Stimulated activated naive CD4-positive, alpha-beta T cell treated with Interleukin-2 at 50 U/mL for 16 hours (primary cell): ENCODE results near the gene S100B.
"Not testable (repeated sequence)": the region's sequence is repeated elsewhere in the genome, so short reads cannot be mapped to it uniquely, and the experiment has no call there.

ENCODE experiments used
- DNase-seq: peaks from one replicate; lab custom pipeline; 2025; lab: John Stamatoyannopoulos, UW

The S100B gene

DNA sequence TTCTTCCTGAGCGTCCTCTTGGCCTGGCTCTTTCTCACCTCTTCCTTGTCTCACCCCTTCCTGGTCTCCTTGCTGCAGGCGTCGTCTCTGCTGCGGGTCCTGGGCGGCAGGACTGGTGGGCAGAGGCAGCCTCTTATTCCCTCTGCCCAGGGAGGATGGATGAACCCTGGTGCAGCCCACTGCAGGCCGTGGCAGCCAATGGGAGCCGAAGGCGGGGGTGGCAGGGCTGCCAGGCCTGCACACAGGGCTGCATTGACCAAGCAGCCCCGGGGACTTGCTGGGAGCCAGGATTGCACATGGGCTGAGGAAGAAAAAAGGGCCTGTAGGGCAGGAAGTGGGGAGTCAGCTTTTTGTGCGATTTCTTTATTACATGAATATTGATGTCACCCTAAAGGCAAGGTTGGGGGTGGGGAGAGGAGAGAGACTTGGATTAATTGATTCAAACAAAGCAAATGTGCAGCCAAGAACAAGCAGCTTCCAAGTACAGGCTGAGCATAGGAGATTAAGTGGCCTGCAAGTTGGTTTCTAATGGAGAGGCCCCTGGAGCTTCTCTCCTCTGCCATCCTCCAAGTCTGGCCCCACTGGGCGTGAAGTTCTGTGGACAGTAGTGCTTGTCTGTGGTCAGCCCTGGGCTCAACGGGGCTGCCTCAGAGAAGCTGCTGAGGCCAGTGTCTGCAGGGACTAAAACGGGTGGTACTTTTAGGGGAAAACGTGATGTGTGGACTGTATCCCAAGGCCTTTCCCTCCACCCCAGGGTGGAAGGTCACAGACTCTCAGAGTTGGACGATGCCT lies at the start of gene S100B:
Gene S100B (minus strand): TSS at position 108 of the 792 bp plus-strand sequence. CDS start 2,667 bp downstream, outside the sequence.
- DNase-seq: no peak

DNA sequence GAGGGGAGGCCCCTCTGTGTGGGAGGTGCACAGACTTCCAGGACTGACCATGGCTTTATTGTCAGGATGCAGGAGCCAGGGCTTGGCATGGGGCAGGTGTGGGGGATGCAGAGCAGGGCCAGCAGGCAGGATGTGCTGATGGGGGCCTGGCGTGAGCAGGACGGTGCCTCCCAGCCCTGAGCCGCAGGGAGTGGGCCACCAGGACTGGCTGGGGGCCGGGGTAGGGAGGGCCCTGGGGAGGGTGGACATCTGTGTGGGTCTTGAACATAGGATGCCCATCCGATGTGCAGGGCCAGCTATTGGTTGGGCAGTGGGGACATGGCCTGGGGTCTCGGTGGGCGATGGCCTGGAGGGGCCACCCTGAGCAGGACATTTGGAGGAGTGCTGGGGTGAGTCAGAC lies 46.2 kb upstream of the S100B start:
- DNase-seq: no peak

DNA sequence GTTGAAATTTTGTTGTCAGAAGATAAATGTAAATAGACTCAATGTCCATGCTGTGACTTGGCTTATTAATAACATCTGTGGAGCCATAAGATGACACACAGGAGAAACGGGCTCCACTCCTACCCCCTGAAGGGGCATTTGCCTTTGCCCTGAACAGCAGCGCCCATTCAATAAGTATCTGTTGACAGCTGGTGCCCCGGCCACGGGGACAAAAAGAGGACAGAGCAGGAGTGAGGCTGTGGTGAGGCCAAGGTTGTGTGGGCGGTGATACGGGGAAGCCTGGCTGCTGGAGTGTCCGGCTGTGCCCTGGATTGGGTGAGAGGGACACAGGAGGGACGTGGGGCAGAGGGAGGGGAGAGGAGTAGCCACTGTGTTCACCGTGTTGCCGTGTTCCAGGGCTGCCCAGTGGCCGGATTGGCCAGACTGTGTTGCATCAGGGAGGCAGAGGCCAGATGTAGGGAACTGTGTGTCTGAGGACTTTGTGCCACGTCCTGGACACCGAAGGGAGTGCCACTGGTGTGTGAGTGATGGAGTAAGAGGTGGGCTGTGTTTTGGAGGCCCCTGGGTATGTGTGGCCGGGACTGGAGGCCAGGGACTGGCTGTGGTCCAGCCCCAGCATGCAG lies 45.7 kb upstream of the S100B start:
- no peak for DNase-seq

DNA sequence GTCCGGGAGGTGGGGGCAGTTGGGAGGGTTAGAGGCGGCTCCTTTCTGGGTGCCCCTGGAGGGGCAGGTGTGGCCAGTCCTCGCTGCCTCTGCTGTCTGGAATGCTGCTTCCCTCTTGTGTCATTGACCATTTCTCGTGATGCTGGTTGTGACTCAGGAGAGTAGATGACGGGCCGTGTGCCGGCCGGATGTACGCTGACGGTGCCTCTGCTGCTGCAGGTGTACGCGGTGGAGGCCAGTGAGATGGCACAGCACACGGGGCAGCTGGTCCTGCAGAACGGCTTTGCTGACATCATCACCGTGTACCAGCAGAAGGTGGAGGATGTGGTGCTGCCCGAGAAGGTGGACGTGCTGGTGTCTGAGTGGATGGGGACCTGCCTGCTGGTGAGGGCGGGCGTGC lies 44.5 kb upstream of the S100B start:
- no peak for DNase-seq

DNA sequence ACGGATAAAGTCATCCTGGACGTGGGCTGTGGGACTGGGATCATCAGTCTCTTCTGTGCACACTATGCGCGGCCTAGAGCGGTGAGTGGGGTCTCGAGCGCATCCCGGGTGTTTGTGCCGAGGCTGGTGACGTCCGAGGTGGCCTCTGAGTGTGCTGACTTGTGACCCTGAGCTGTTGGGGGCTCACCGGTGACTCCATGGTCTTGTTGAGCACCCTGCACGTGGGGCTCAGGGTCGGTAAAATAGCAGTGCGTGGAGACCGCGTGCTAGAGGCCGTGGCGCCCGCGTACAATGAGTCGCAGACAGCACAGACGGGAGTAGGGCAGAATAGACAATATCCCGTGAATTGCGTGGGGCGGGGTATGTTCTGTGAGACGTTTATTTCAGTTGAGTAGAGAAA lies 43.7 kb upstream of the S100B start:
- DNase-seq: no peak

DNA sequence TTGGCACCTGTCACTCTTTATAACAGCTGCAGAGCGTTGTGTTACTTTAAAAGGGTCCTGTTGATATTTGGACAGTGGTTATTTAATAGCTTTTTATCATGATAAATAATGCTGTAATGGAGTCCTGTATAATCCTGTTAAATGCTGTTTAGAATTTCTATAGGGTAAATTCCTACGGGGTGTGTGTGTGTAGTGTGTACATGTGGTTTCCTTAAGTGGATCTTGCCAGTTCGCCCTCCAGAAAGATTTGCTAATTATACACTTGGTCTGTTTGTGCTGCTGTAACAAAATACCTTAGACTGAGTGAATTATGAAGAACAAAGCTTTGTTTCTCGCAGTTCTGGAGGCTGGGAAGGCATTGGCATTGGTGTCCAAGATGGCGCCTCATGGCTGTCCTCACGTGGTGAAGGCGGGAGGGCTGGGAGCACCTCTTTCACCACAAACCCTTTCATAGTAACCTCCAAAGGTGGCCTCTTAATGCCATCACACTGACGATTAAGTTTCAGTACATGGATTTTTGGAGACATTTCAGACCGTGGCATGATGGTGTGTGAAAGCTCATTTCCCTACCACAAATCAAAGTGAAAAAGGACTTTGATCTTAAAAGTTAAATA lies 41.8 kb upstream of the S100B start:
- DNase-seq: no peak

DNA sequence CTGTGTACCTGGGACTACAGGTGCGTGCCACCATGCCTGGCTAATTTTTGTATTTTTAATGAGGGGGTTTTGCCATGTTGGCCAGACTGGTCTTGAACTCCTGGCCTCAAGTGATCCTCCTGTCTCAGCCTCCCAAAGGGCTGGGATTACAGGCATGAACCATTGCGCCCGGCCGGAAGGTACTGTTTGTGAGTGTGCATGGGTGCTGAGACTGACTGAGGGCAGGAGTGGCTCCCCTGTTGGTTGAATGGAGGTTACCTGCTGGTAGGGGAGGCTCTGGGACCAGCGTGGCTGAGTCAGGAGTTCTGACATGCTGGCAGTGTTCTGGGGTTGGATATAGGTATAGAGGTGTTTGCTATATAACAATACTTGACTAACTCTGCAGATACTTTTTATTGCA lies 41.0 kb upstream of the S100B start:
- DNase-seq: no peak

DNA sequence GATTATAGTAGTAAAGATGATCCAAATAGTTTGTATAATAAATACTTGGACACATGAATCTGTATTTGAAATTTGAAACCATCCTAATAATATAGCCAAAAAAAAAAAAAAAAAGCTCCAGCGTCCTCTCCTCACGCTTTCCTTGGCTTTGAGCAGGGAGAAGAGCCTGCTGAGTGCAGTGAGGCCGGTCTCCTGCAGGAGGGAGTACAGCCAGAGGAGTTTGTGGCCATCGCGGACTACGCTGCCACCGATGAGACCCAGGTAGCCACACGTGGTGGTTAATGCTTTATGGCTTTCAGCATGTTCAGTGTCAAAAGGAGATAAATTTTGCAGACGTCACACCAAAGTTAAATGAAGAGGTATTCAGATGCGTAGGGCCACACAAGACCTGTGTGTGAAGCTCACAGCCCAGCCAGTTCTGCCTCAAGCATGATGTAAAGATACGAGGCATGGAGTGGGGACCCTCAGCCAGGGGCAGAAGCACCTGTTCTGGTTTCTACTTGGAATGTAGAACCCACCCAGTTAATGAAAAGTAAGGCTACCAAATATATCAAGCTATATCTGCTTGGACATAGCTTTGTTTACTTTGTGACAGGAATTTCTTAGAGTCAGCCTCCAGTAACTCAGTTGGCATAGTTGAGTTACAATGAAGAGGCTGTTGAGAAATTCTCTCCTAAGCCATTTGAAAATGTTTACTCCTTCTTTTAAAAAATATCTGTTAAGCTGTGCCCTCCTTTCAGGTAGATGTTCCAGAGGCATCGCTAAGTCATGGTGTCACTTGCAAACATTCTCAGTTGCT lies 38.7 kb upstream of the S100B start:
- DNase-seq: no peak

DNA sequence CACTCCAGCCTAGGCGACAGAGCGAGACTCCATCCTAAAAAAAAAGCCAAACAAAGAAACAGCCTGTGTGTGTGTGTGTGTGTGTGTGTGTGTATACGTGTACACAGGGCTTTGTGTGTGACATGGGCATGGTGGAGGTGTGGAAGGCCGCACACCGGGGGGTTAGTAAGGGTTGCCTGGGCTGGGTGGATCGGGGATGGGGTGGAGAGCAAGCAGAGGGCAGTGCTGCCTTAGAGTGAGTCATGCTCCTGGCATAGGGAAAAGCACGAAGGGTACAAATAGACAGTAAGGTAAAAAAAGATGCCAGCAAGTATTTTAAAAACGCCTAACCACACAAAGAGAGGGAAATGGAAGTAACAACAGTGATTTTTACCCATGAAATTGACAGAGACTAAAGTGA lies 36.8 kb upstream of the S100B start:
- no peak for DNase-seq

DNA sequence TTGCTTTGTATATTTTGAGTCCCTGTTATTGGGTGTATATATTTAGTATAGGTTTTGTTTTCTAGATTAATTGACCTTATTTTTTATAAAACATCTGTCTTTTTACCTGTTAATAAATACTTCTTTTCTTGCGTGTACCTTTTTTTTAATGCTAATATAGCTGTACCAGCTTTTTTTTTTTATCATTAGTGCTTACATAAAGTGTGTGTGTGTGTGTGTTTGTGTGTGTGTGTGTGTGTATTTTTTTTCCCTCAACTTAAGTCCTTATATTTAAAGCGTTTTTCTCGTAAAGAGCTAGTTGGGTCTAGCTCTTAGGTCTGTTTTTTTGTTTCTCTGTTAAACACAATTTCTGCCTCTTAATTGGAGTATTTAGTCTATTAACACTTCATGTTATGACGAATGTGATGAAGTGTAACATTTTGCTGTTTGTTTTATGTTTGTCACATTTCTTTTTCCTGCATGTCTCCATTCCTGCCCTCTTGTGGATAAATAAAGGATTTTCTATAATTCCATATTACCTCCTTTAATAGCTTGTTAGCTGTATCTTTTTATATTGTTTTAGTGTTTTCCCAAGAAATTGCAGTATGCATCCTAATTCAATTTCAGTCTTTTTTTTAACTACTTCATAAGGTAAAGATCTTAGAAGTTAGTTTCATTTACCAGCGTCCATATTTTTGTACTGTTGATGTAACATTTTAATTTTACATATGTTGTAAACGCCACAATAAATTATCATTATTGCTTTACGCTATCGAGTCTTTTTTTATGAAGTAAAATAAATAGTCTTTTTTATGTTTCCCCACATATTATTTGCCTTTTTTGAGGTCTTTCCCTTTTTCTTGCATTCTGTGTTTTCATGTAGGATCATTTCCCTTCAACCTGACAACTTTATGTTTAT lies 34.9 kb upstream of the S100B start:
- no peak for DNase-seq

DNA sequence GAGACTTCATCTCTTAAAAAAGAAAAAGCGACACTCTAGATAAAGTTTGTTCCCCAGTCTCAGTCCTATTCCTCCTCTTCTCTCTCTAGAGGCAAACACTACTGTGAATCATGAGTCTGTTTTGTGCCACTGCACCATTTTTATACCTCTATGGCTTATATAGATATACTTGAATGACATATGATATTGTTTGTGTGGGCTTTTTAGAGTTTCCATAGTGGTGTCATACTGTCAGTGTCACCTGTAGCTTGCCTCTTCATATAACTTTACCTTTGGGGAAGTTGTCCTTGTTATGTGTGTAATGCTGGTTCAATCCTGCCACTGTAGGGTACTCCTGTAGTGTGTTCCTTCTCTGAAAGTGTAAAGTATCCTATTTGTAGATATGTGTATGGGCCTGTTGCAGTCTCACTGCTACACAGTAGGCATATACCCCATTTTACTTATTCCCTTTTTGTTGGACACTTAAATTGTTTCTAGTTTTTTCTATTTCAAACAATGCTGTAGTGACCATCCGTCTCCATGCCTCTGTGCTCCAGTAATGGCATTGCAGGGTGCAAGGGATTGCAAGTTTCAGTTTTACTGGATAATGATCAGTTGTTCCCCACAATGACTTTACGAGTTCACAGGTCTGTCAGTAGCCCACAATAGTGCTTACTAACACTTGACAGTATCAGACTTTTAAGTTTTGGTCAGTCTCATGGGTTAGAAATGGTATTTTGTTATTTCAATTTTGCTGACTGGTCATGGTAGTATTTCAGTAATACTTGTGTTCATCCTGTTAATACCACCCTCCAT lies 33.3 kb upstream of the S100B start:
- DNase-seq: no peak

DNA sequence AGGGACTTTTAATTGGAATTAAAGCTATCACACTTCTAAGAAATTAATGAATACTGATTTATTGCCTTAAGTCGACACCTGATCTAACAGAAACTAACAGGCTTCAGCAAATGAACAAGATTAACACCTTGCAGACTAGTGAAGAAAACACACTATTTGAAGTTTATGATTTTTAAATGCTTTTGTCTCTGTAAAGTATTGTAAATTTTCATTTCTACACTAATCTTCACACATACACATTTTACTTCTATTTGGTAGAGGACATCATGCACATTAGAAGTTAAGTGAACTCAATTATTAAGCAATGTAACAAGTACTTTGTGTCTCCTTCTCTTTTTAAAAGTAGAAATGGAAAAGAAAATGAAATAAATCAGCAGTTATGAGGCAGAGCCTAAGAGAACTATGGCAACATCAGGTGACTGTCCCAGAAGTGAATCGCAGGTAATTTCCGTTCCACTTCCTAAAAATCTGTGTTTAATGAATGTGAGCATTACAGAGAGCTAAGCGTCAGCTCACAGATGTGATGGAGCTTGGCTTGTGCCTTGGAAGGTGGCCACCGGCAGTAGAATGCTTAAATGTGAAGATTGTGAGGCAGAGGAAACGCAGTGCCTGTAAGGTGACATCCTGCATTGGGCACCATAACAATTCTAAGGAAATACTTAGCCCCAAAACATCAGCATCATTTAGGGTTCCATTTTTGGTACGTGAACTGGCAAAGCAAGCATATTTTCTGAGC lies 31.8 kb upstream of the S100B start:
- DNase-seq: no peak

DNA sequence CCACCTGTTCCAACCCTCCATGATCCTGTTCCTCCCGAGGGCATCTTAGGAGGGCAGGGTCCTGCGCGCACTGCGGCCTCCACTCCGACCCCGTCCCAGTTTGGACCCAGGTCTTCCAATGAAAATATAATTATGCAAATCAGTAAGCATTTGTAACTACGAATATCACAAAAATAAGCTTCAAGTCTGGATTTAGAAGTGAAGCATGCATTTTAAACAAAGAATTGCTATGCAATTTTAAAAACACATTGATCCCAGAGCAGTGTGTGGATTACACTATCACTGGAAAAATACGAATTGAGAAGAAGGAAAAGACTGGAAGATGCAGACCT lies 31.3 kb upstream of the S100B start:
- no peak for DNase-seq

DNA sequence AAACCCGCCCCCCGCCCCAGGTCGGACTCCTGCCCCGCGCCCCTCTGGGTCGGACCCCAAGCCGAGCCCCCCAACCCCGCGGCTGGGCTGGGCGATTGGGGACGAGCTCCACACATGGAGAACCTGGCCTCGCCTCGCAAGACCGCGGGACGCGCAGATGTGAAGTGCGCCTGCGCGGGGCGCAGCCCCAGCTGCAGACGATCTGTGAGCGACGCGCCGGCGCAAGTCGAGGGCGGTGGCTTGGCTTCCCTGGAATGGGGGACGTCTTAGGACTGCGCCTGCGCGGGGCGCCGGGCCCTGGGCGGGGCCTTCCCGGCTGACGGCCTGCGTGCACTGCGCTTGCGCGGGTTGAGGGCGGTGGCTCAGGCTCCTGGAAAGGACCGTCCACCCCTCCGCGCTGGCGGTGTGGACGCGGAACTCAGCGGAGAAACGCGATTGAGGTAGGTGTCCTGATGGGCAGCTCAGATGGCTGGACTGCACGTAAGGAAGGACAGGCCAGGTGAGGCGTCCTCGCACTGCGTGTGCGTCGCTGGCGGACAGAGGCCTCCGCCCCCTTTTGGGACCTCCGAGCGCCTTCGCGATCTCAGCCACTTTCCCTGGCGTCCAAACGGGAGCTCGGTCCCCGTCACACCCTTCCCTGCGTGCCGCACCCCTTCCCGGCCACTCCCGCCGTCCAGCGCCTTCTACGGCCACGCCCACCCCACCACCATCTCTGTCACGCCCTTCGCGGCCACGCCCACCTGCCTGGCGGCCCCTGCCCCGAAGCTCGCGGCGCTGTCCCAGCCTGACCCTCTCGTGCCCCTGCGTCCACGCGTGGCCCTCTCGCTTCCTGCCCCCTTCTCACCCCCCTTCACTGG lies 30.7 kb upstream of the S100B start, which contains the start of gene PRMT2:
Gene PRMT2 (plus strand): TSS at position 351 of the 857 bp plus-strand sequence. CDS start 1,278 bp downstream, outside the sequence.
- peak; percentile 95 for DNase-seq

DNA sequence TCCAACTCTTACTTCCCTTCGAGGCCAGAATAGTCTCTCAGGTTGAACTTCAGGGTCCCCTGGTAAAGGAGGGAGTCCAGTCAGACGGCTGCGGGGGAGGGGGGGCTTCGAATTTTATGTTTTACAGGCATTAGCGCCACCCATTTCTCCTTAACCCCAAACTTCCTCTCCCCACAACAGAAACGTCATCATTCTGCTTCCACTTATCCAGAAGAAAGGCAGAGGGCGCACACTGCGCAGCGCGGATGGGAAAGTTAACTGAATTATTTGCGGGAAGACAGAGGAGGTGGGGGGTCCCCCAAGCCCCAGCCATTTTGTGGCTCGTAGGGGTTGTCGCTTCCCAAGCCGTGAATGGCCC lies 30.1 kb upstream of the S100B start:
- DNase-seq: no peak

DNA sequence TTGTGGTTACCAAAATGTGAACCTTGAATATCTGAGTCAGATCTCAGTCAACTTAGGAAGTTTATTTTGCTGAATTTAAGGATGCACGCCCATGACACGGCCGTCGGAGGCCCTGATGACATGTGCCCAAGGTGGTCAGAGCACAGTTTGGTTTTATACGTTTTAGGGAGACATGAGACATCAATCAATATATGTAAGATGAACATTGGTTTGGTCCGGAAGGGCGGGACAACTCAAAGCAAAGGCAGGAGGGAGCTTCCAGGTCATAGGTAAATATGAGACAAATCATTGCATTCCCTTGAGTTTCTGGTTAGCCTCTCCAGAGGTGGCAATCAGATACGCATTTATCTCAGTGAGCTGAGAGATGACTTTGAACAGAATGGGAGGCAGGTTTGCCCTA lies 29.5 kb upstream of the S100B start:
- no peak for DNase-seq

DNA sequence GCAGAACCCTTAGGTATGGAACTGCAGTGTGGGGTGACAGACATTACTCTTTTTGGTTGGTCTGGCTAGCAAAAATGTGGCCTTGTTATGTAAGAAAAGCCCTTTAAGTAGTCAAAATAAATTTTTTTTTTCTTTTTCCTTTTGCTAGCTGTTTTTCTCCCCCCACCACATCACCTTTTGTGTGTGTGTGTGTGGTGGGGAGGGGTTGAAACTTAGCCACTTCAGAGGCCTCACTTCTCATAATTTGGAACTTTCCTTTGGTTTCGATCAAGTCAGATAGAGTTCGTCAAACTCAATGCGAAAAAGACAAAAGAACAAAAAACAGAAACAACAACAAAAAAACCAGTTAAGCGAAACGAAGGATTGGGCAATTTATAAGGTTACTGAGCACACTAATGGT lies 28.7 kb upstream of the S100B start:
- no peak for DNase-seq

DNA sequence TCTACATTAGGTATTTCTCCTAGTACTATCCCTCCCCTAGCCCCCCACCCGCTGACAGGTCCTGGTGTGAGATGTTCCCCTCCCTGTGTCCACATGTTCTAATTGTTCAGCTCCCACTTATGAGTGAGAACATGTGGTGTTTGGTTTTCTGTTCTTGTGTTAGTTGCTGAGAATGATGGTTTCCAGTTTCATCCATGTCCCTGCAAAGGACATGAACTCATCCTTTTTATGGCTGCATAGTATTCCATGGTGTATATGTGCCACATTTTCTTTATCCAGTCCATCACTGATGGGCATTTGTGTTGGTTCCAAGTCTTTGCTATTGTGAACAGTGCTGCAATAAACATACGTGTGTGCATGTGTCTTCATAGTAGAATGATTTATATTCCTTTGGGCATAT lies 26.0 kb upstream of the S100B start:
- not testable (repeated sequence) for DNase-seq

DNA sequence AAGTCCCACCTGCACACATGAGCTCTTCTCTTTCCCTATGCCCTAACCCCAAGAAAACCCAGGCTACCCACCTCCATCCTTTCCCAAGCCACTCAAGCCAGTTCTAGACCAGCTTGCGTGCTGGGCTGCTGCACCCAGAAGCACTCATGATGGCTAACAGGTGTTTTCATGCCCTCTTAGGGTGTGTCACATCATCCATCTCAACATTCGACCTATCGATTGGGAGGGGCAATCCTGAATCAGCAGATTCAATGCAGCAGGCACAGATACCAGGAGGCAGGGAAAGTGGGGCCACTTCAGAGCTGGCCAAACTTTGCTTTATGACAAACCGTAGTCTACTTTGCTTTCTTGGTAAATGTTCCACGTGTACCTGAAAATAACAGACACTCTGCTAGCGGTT lies 24.0 kb upstream of the S100B start:
- no peak for DNase-seq
